Endothelial cell of umbilical vein (primary cell): ENCODE measurements around the gene HIVEP3.

Source experiments
- CTCF ChIP-seq, 2 donors: IDR thresholded peaks; 1 replicate in 1 of 2; 2 replicates in 1 of 2; pipeline ENCODE4 v1.5.1; 2011; ENCODE audit warnings: low read length in 2 of 2, mild to moderate bottlenecking in 2 of 2, moderate library complexity in 2 of 2, control low read depth in 1 of 2, inconsistent platforms in 1 of 2, low read depth in 1 of 2; ENCODE audit not compliant: insufficient read depth in 1 of 2; ENCODE audit errors: extremely low read depth in 1 of 2
- EZH2 ChIP-seq: IDR thresholded peaks from 2 replicates; pipeline ENCODE4 v1.6.1; 2012; ENCODE audit warnings: borderline replicate concordance, low read depth, mild to moderate bottlenecking, moderate library complexity, low read length, inconsistent platforms; ENCODE audit not compliant: severe bottlenecking
- GATA2 ChIP-seq: IDR thresholded peaks from 2 replicates; pipeline ENCODE4 v1.7.0; 2011; ENCODE audit warnings: low read depth, mild to moderate bottlenecking, moderate library complexity, mixed read lengths, low read length; ENCODE audit not compliant: insufficient read length, insufficient read depth
- JUN ChIP-seq: IDR thresholded peaks from 2 replicates; pipeline ENCODE4 v1.6.1; 2011; ENCODE audit warnings: borderline replicate concordance, low read depth; ENCODE audit not compliant: insufficient read length, insufficient read depth
- MYC ChIP-seq: IDR thresholded peaks from one replicate; pipeline ENCODE4 v1.6.1; 2011; ENCODE audit warnings: mild to moderate bottlenecking, low read depth, low read length
- POLR2A ChIP-seq: IDR thresholded peaks from 2 replicates; pipeline ENCODE4 v1.6.1; 2012; ENCODE audit warnings: low read depth, mild to moderate bottlenecking, control low read depth, low read length
- POLR2AphosphoS5 ChIP-seq: IDR thresholded peaks from 2 replicates; pipeline ENCODE4 v1.6.1; 2012; ENCODE audit warnings: low read depth, mild to moderate bottlenecking, control low read depth, low read length, moderate library complexity; ENCODE audit not compliant: insufficient read depth
- TF ChIP-seq, protein P1 (sequence below): IDR thresholded peaks from 2 replicates; pipeline ENCODE4 v1.6.1; 2011; ENCODE audit not compliant: insufficient read depth, insufficient read length

- TF ChIP-seq POLR2AphosphoS5 (no peak), CTCF (IDR thresholded peaks at IDR 0.05; ENCODE audit: extremely low read depth in 1 of 2, insufficient read depth in 1 of 2, low read depth in 1 of 2, low read length in 2 of 2) (no peak), POLR2A (no peak), EZH2 (no peak), JUN (no peak), MYC (no peak), GATA2 (no peak)
- TF ChIP-seq, protein P1, sequence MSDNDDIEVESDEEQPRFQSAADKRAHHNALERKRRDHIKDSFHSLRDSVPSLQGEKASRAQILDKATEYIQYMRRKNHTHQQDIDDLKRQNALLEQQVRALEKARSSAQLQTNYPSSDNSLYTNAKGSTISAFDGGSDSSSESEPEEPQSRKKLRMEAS: no peak
These were observed 336.8 kb downstream of the HIVEP3 start for GRCh38 chr1:41582004-41582325.
